Stimulated activated naive CD8-positive, alpha-beta T cell treated with anti-CD3 and anti-CD28 coated beads, Interleukin-15, amount 100 ng/mL, for 72 hours (primary cell): ENCODE results near the gene PVR.
"Not testable (repeated sequence)": the region's sequence is repeated elsewhere in the genome, so short reads cannot be mapped to it uniquely, and the experiment has no call there.

ENCODE experiments used
- ATAC-seq: fragments of 150-1000 bp; cut with Tn5 transposase; 2 replicates; pipeline ENCODE4 v1.10.0; 2021; ENCODE audit warnings: mild to moderate bottlenecking, moderate library complexity
- DNase-seq, 2 donors: peaks; one replicate each; pipeline ENCODE4 v3.0.0; 2021 to 2022
- H3K27ac Mint-ChIP-seq, 2 donors: one replicate each; pipeline ENCODE4 v1.8.0; 2022; ENCODE audit warnings: mild to moderate bottlenecking in 2 of 2, mixed read lengths in 2 of 2, moderate library complexity in 2 of 2
- H3K27me3 Mint-ChIP-seq: one replicate; pipeline ENCODE4 v1.8.0; 2022; ENCODE audit warnings: mixed read lengths
- H3K4me1 Mint-ChIP-seq: one replicate; pipeline ENCODE4 v1.8.0; 2022; ENCODE audit warnings: mild to moderate bottlenecking, mixed read lengths
- H3K4me3 Mint-ChIP-seq, 2 donors: one replicate each; pipeline ENCODE4 v1.8.0; 2022; ENCODE audit warnings: mild to moderate bottlenecking in 2 of 2, mixed read lengths in 2 of 2, moderate library complexity in 1 of 2
- H3K9me3 Mint-ChIP-seq, 2 donors: one replicate each; pipeline ENCODE4 v1.8.0; 2022; ENCODE audit warnings: mixed read lengths in 2 of 2

The PVR gene

DNA sequence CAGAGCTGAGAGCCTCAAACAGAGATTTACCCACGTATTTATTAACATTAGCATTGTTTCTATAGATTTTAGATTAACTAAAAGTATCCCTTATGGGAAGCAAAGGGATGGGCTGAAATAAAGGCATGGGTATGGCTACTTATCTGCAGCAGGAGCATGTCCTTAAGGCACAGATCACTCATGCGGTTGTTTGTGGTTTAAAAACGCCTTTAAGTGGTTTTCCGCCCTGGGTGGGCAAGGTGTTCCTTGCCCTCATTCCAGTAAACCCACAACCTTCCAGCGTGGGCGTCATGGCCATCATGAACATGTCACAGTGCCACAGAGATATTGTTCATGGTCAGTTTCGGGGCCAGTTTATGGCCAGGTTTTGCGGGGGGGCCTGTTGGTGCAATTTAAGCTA, 12.1 kb upstream of the PVR start:
- not testable (repeated sequence) for ATAC-seq, H3K27ac Mint-ChIP-seq, DNase-seq, H3K4me3 Mint-ChIP-seq, H3K4me1 Mint-ChIP-seq, H3K9me3 Mint-ChIP-seq
- peaks cover 22% of the 10 kb centered on the region for H3K27me3 Mint-ChIP-seq

DNA sequence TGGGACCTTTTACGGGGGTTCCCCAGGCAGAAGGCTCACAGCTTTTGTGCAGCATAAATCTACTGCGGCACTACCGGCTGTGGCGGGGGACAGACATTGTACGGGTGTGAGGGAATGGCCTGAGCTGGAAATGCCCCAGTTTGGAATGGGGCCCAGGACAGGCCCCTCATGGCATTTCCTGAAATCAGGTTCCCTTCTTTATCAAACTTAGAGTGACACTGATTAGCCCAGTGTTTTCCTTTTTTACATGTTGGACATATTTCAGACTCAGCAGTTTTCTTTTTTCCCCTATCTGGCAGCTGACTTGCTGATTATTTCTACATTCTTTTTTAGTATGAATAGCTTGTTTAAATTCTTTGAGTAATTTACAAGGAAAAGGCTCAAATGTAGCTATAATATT, 9.7 kb upstream of the PVR start:
- H3K27me3 Mint-ChIP-seq: peaks cover 23% of the 10 kb centered on the region
- DNase-seq, ATAC-seq, H3K4me3 Mint-ChIP-seq, H3K9me3 Mint-ChIP-seq, H3K4me1 Mint-ChIP-seq, H3K27ac Mint-ChIP-seq: not testable (repeated sequence)

DNA sequence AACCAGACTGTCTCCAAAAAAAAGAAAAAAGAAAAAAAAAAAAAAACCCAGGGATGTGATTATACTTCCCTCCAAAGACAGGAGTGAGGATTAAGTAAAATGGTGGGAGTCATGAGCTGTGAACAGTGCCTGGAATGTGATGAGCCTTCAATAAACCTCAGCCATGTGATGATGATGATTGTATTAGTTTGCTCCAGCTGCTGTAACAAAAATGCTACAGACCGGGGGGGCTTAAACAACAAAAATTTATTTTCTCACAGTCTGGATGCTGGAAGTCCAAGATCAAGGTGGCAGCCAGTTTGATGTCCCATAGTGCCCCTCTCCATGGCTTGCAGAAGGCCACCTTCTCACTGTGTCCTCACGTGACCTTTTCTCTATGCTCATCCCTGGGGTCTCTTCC, 8.9 kb upstream of the PVR start:
- H3K27ac Mint-ChIP-seq: no peak overlapping the region
- no peak for DNase-seq
- H3K27me3 Mint-ChIP-seq: peaks cover 23% of the 10 kb centered on the region
- ATAC-seq: no peak
- H3K4me1 Mint-ChIP-seq: no peaks in the 10 kb centered on the region
- no peak overlapping the region for H3K4me3 Mint-ChIP-seq
- no peaks in the 10 kb centered on the region for H3K9me3 Mint-ChIP-seq

DNA sequence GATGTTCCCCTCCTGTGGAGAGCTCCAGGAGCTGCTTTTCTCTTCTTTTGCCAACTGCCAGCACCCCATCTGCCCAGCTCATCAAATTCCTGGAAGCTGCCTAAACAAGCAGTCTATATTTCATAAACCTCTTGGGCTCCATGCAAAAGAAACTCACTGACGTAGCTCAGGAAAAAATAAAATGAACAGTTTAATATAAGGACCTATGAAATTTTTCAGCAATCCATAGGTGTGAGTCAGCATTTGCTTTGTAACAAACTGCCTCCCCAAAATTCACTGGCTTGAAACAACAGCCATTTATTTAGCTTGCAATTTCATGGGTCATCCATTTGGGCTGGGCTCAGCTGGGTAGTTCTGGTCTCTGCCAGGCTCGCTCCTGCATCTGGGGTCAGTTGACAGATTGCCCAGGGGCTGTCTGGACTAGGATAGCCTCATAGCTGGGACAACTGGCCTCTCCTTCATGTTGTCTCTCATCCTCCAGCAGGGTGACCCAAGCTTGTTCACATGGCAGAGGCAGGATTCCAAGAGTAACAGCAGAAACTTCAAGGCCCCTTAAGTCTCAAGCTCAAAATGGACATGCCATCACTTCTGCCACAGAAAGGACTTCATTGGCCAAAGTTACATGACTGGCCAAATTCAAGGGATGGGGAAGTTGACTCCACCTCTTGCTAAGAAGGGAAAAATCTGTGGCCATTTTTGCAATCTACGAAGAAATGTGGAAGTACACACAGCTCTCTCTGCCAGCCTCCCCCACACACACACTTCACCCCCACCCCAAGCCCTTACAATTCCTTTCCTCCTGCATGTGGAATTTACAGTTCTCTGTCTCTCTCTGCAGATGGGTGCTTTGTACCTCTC, 7.9 kb upstream of the PVR start:
- Mint-ChIP-seq H3K27ac (peak overlapping the region in 1 of 2 donors; percentile 61), H3K4me3 (no peak overlapping the region), H3K9me3 (no peaks in the 10 kb centered on the region), H3K27me3 (peaks cover 23% of the 10 kb centered on the region), H3K4me1 (no peaks in the 10 kb centered on the region)
- DNase-seq: no peak
- ATAC-seq: no peak

DNA sequence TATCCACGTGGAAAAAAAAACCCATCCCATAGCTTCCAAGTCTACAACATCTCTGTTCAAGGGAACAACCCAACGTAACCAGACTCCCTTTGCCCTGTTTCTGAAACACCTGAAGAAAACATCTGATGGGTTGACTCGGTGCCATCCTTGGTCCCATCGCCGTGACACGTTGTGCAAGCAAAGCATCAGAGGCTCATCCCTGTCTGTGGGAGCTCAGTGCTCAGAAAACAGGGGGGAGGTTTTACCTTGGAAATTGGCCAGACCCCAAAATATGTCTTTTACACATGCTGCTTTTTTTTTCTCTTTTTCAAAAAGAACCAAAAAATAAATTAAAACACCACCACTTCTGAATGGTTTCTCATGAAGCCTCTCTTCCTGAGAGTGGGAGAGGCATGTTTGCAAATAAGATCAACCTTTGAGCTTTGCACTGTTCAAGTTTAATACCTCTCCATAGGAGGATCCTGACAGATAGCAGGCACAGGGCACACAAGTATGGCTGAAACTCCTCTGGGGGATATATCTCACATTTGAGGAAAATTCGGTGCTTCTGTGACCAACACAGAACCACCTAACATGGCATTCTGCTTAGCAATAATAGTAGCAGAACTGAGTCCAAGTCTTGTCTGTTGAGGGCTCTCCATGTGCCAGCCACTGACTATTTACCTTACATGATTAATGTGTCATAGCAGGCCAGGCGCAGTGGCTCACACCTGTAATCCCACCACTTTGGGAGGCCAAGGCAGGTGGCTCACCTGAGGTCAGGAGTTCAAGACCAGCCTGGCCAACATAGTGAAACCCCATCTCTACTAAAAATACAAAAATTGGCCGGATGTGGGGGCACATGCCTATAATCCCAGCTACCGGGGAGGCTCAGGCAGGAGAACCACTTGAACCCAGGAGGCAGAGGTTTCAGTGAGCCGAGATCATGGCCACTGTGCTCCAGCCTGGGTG, 7.0 kb upstream of the PVR start:
- Mint-ChIP-seq H3K27me3 (peaks cover 23% of the 10 kb centered on the region), H3K4me1 (no peaks in the 10 kb centered on the region), H3K9me3 (no peaks in the 10 kb centered on the region), H3K4me3 (no peak overlapping the region), H3K27ac (peak overlapping the region in 1 of 2 donors; percentile 61)
- DNase-seq (no peak), ATAC-seq (no peak)

DNA sequence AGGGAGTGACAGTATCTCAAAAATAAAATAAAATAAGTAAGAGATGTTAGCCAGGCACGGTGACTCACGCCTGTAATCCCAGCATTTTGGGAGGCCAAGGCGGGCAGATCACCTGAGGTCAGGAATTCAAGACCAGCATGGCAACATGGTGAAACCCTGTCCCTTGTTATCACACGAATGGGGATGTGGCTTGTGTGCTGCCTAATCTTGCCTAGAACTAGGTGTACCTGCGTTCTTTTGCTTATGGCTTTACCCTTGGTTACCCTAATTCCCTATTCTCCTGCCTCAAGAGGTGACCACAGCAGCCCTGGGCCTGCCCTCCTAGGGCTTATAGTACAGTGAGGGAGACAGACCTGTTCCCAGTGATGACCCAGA, 6.3 kb upstream of the PVR start:
- H3K4me3 Mint-ChIP-seq: no peak overlapping the region
- ATAC-seq (no peak), DNase-seq (no peak)
- no peaks in the 10 kb centered on the region for H3K9me3 Mint-ChIP-seq
- H3K27me3 Mint-ChIP-seq: peaks cover 23% of the 10 kb centered on the region
- no peaks in the 10 kb centered on the region for H3K4me1 Mint-ChIP-seq
- no peak overlapping the region for H3K27ac Mint-ChIP-seq

DNA sequence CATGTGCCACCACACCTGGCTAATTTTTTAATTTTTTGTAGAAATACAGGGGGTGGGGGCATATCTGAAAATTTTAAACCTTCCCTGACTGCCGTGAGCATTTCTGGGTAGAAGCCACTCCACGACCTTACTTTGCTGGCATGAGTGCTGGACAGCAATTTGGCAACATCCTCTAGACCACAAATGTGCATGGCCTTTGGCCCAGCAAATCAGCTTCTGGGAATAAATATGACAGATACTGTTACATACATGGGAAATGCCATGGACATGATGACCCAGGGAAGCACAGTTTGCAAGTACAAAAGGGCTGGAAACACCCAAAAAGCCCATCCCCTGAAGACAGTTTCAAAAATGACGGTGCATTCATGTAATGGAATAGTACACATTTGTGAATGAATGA, 3.2 kb upstream of the PVR start:
- no peak for DNase-seq
- Mint-ChIP-seq H3K27ac (no peak overlapping the region), H3K4me1 (peaks cover 4% of the 10 kb centered on the region), H3K27me3 (peaks cover 8% of the 10 kb centered on the region), H3K4me3 (no peak overlapping the region), H3K9me3 (no peaks in the 10 kb centered on the region)
- no peak for ATAC-seq

DNA sequence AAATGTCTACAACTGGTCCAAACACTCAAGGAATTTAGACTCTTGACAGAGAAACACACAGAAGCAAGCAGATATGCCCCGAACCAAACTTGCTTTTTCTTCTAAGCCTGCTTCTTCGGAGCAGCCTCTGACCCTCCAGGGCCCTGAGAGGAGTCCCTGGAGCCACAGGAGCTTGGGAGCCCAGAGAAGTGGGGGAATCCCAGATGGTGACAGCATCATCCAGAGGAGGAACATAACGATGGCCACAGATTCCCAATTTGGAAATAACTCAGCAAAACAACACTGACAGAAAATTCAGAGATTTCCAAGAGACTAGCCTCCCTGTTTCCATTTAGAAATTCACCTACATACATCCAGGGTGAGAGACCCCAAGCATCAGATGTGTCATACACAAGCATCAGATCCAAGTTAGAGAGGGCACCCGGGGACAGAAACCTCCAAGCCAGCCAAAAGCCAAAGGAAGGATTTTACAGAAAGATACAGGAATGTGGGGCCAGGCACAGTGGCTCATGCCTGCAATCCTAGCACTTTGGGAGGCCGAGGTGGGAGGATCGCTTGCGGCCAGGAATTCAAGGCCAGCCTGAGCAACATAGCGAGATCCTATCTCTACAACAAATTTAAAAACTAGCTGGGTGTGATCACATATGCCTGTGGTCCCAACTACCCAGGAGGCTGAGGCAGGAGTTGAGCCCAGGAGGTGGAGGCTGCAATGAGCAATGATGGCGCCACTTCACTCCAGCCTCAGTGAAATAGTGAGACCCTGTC, 2.0 kb upstream of the PVR start:
- Mint-ChIP-seq H3K4me3 (no peak overlapping the region), H3K9me3 (no peaks in the 10 kb centered on the region), H3K27ac (no peak overlapping the region), H3K4me1 (peaks cover 4% of the 10 kb centered on the region), H3K27me3 (peaks cover under 1% of the 10 kb centered on the region)
- no peak for DNase-seq
- no peak for ATAC-seq

DNA sequence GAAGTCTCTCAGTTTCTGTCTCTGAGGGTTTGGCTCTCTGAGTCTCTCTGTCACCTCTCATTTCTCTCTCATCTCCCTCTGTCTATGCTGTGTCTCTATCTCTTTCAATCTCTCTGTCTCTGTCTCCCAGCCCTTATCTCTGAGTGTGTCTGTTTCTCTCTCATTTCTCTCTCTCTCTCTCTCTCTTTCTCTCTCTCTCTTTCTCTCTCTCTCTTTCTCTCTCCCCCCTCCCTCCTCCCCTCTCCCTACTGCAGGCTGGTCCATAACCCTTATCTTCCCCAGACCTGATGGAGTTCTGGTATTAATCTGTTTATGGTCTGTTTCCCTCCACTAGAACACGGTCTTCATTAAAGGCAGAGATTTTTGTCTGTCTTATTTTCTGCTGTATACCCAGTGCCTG, 1.3 kb upstream of the PVR start:
- no peaks in the 10 kb centered on the region for H3K27me3 Mint-ChIP-seq
- H3K9me3 Mint-ChIP-seq: no peaks in the 10 kb centered on the region
- no peak overlapping the region for H3K4me3 Mint-ChIP-seq
- ATAC-seq (no peak), DNase-seq (no peak)
- no peak overlapping the region for H3K27ac Mint-ChIP-seq
- H3K4me1 Mint-ChIP-seq: peaks cover 4% of the 10 kb centered on the region

DNA sequence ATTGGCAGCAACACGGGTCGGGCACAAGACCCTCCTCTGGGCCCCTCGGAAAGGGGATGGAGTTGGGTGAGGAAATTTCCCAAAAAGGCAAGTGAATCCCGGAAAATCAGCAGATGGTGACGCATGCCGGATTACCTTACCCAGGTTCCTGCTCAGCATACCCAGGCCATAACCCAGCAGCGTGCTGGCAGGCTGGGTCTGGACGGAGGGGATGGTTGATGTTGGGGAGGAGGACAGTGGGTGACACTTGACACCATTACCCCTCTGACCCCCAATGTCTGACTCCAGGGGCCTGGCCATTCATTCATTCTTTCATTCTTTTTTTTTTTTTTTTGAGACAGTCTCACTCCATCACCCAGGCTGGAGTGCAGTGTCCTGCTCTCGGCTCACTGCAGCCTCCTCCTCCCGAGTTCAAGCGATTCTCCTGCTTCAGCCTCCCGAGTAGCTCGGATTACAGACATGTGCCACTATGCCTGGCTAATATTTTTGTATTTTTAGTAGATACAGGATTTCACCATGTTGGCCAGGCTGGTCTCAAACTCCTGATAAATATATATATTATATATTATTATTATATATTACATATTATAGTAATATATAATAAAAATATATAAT, 799 bp downstream of the PVR start:
- Mint-ChIP-seq H3K4me1 (peaks cover 4% of the 10 kb centered on the region), H3K27ac (peak overlapping the region in 1 of 2 donors; percentile 13)
- ATAC-seq: peak; percentile 70

DNA sequence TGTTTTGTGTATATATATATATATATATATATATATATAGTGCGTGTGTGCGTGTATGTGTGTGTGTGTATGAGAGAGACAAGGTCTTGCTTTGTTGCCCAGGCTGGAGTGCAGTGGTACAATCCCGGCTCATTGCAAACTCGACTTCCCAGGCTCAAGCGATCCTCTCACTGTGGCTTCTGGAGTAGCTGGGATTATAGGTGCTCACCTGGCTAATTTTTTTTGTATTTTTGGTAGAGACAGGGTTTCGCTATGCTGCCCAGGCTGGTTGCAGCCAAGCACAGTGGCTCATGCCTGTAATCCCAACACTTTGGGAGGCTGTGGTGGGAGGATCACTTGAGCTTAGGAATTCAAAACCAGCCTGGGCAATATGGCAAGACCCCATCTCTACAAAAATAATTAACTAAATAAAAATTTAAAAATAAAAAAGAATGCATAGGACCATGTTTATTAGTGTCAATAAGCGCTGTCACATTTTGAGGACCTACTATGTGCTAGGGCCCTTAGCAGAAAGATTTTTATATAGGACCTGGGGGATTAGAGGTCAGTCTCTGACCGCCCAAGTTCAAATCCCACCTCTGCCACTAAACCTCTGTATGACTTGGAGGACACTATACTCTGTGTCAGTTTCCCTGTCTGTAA, 1.8 kb downstream of the PVR start:
- no peak overlapping the region for H3K27ac Mint-ChIP-seq
- H3K9me3 Mint-ChIP-seq: no peaks in the 10 kb centered on the region
- H3K27me3 Mint-ChIP-seq: no peaks in the 10 kb centered on the region
- ATAC-seq: no peak
- peak overlapping the region in 1 of 2 donors; percentile 42 for H3K4me3 Mint-ChIP-seq
- peaks cover 4% of the 10 kb centered on the region for H3K4me1 Mint-ChIP-seq
- DNase-seq: no peak

More for the DNA sequence above, 799 bp downstream of the PVR start:
- no peaks in the 10 kb centered on the region for H3K27me3 Mint-ChIP-seq
- H3K4me3 Mint-ChIP-seq: peak overlapping the region; percentile 88 to 91
- H3K9me3 Mint-ChIP-seq: no peaks in the 10 kb centered on the region
- DNase-seq: peak in 1 of 2 donors; percentile 12

DNA sequence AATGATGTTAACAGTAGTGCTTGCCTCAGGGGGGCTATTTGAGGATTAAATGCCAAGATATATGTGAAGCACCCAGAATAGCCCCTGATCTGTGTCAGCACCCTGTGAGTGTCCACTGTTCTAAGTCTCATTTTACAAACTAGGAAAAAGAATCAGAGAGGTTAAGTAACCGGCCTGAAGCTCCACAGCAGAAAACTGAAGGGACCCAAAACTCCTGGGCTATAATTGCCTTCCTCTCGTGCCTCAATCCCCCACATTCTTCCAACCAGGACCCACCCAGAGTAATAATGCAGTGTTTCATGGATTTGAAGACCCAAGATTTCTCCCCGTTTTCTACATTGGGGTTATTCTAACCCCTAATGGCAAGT, 2.3 kb downstream of the PVR start:
- no peaks in the 10 kb centered on the region for H3K27me3 Mint-ChIP-seq
- peaks cover 4% of the 10 kb centered on the region for H3K4me1 Mint-ChIP-seq
- H3K27ac Mint-ChIP-seq: no peak overlapping the region
- ATAC-seq (no peak), DNase-seq (no peak)
- H3K4me3 Mint-ChIP-seq: no peak overlapping the region
- H3K9me3 Mint-ChIP-seq: no peaks in the 10 kb centered on the region

DNA sequence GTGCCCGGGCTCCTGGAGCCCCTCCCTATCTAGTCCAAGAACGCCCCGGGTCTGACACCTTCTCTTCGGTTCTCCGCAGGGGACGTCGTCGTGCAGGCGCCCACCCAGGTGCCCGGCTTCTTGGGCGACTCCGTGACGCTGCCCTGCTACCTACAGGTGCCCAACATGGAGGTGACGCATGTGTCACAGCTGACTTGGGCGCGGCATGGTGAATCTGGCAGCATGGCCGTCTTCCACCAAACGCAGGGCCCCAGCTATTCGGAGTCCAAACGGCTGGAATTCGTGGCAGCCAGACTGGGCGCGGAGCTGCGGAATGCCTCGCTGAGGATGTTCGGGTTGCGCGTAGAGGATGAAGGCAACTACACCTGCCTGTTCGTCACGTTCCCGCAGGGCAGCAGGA, 3.4 kb downstream of the PVR start:
- ATAC-seq (no peak), DNase-seq (no peak)
- no peaks in the 10 kb centered on the region for H3K27me3 Mint-ChIP-seq
- no peak overlapping the region for H3K27ac Mint-ChIP-seq
- H3K4me1 Mint-ChIP-seq: peaks cover 4% of the 10 kb centered on the region
- H3K9me3 Mint-ChIP-seq: no peaks in the 10 kb centered on the region
- H3K4me3 Mint-ChIP-seq: no peak overlapping the region

DNA sequence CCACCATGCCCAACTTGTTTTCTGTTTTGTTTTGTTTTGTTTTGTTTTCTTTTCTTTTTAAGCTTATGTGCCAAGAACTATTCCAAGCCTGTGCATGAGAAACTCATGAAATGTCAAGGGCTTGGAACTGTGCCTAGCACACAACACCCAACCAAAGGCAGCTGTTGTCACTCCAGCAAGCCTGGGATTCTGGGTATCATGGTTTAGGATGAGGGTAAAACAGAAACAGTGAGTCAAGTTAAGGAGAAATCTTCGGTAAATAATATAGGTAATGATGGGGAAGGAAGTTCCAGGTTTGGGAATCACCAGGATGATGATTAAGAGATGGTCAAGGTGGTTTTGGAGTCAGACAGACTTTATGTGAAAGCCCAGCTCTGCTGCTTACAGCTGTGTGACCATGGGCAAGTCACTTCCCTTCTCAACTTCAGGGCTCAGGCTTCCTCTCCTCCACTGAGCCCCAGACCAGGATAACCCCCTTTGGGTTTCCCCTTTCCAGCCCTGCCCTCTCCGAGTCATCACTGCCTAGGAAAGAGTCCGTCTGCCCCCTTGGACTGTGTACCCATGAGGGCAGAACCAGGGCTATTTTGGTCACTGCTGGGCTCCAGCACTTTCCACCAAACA, 5.0 kb downstream of the PVR start:
- H3K27me3 Mint-ChIP-seq: no peaks in the 10 kb centered on the region
- peak overlapping the region in 1 of 2 donors; percentile 77 for H3K27ac Mint-ChIP-seq
- H3K4me1 Mint-ChIP-seq: peaks cover 2% of the 10 kb centered on the region
- no peak for ATAC-seq
- no peaks in the 10 kb centered on the region for H3K9me3 Mint-ChIP-seq
- H3K4me3 Mint-ChIP-seq: no peak overlapping the region
- no peak for DNase-seq
